Ascending aorta (tissue), 2 donors: ENCODE results near the gene RIT1. TPM values are rescaled to one million over a fixed set of nuclear protein-coding genes. Genes with fewer than 3 reads are reported as not detected.
A peak's percentile ranks its signal among the peaks of the same experiment; 100 is the strongest.
"Not testable (repeated sequence)": the region's sequence is repeated elsewhere in the genome, so short reads cannot be mapped to it uniquely, and the experiment has no call there.

ENCODE experiments used
- DNase-seq, 2 donors: peaks; one replicate each; pipeline ENCODE4 v3.0.0-alpha.2; 2019; ENCODE audit warnings: low spot score in 2 of 2
- H3K27ac ChIP-seq, 2 donors: fragments of 200-600 bp; sonication (generic); one replicate each; pipeline ENCODE4 v1.5.1; 2016 to 2017; ENCODE audit warnings: mild to moderate bottlenecking in 1 of 2
- H3K27me3 ChIP-seq: fragments of 200-600 bp; sonication (generic); one replicate; pipeline ENCODE4 v1.5.1; 2017
- H3K36me3 ChIP-seq, 2 donors: fragments of 200-600 bp; sonication (generic); one replicate each; pipeline ENCODE4 v1.5.1; 2016
- H3K4me1 ChIP-seq, 2 donors: fragments of 200-600 bp; sonication (generic); one replicate each; pipeline ENCODE4 v1.5.1; 2016 to 2017; ENCODE audit warnings: mild to moderate bottlenecking in 1 of 2
- H3K4me3 ChIP-seq, 2 donors: fragments of 200-600 bp; sonication (generic); one replicate each; pipeline ENCODE4 v1.5.1; 2016 to 2017; ENCODE audit warnings: mild to moderate bottlenecking in 1 of 2
- H3K9me3 ChIP-seq, 2 donors: fragments of 200-600 bp; sonication (generic); one replicate each; pipeline ENCODE4 v1.5.1; 2016
- CTCF ChIP-seq, 3 experiments: fragments of 200-600 bp in 2 of 3; fragments of 450-650 bp in 1 of 3; sonication (generic) in 2 of 3; IDR thresholded peaks; one replicate each; pipeline ENCODE4 v1.5.1; 2016 to 2019; ENCODE audit warnings: antibody characterized with exemption in 3 of 3, mild to moderate bottlenecking in 1 of 3, moderate library complexity in 1 of 3
- intact Hi-C: fragments of 100-400 bp; cut with DNase I; formaldehyde crosslinking; loops from one replicate; pipeline ENCODE4 v1.15.1; 2023
- total RNA-seq: library from RNA; depleted of rRNA; stranded (reverse); fragments of >200 nt; gene quantifications from one replicate; pipeline ENCODE4 v1.1.0, GENCODE V29; 2016

Gene RIT1
- total RNA-seq, 1 donor from 2014 or later = 17.1 TPM

- H3K27me3 ChIP-seq = no peaks in the 10 kb centered on the region
- no peaks in the 10 kb centered on the region for H3K9me3 ChIP-seq
- no peak overlapping the region for H3K4me3 ChIP-seq
- TF ChIP-seq CTCF (IDR thresholded peaks at IDR 0.05) = no peak
- peaks cover 0 to 6% of the 10 kb centered on the region in 2 donors for H3K4me1 ChIP-seq
- peaks cover 71 to 78% of the 10 kb centered on the region in 2 donors for H3K36me3 ChIP-seq
- no peak for DNase-seq
- intact Hi-C loops = no loop called here
- H3K27ac ChIP-seq = no peak overlapping the region
These were observed 12.3 kb downstream of the RIT1 start for GRCh38 chr1:155898888-155899287.

GRCh38 chr1:155897746-155898145, 13.4 kb downstream of the RIT1 start:
- TF ChIP-seq CTCF (IDR thresholded peaks at IDR 0.05) = no peak
- Histone ChIP-seq H3K9me3 (no peaks in the 10 kb centered on the region), H3K27ac (no peak overlapping the region), H3K4me1 (peaks cover 0 to 12% of the 10 kb centered on the region in 2 donors), H3K36me3 (peaks cover 60 to 67% of the 10 kb centered on the region in 2 donors), H3K4me3 (no peak overlapping the region), H3K27me3 (no peaks in the 10 kb centered on the region)
- no peak for DNase-seq
- intact Hi-C loops = no loop called here

GRCh38 chr1:155896476-155896875, 14.7 kb downstream of the RIT1 start:
- DNase-seq = not testable (repeated sequence)
- H3K27ac ChIP-seq = peak overlapping the region in 1 of 2 donors; percentile 11
- peaks cover 48 to 54% of the 10 kb centered on the region in 2 donors for H3K36me3 ChIP-seq

DNA sequence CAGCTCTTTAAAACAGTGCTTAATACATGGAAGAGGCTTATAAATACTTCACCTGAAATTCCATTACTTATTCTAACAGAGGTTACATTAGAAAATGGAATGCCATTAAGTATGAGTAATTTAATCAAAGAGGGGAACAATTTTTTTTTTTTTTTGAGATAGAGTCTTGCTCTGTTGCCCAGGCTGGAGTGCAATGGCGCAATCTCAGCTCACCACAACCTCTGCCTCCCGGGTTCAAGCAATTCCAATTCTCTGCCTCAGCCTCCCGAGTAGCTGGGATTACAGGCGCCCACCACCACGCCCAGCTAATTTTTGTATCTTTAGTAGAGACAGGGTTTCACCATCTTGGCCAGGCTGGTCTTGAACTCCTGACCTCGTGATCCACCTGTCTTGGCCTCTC, 15.5 kb downstream of the RIT1 start:
- DNase-seq, H3K4me3 ChIP-seq, H3K27me3 ChIP-seq, H3K9me3 ChIP-seq: not testable (repeated sequence)
- Histone ChIP-seq H3K27ac (peak overlapping the region; percentile 50 to 88), H3K36me3 (peaks cover 39 to 45% of the 10 kb centered on the region in 2 donors), H3K4me1 (peaks cover 0 to 18% of the 10 kb centered on the region in 2 donors)
- intact Hi-C loops = loop anchor here (2.0 kb wide), 1 partner anchor 15 kb away; the partner anchor contains the start of gene RIT1

More at GRCh38 chr1:155896476-155896875, 14.7 kb downstream of the RIT1 start:
- H3K9me3 ChIP-seq, H3K4me3 ChIP-seq, H3K27me3 ChIP-seq, intact Hi-C loops: not testable (repeated sequence)
- peaks cover 0 to 18% of the 10 kb centered on the region in 2 donors for H3K4me1 ChIP-seq

DNA sequence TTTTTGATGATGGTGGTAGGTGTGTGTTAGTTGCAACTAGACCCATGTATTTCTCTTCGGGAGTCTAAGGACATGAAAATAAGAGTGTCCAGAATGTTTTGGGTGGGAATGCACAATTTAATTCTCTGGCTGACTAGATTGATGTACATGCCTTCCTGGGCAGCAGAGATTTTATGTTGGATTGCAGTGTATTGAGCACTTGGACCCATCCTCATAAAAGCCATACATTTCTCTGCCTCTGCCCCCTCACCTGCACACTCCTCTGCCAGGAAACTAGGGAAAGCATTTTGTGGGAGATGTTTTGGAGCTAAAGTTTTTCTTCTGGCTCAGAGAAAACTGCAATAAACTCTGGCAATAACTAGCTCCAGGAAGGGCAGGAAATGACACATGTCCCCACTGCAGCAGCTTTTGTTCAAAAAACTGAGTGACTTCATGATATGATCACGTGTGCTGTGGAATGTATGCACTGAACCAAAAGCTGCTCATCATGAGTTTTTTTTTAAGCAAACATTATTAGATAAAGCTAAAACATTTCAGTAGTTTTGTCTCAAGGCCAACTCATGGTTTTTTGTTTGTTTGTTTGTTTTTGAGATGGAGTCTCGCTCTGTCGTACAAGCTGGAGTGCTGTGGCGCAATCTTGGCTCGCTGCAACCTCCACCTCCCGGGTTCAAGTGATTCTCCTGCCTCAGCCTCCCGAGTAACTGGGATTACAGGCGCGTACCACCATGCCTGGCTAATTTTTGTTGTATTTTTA, 17.6 kb downstream of the RIT1 start:
- H3K27ac ChIP-seq = peak overlapping the region; percentile 88 to 92
- intact Hi-C loops = loop anchor here (1.0 to 2.0 kb wide), 2 partner anchors 17 to 33 kb away; partner anchors contain the start of gene RIT1
- peaks cover 22 to 29% of the 10 kb centered on the region in 2 donors for H3K36me3 ChIP-seq
- no peaks in the 10 kb centered on the region for H3K9me3 ChIP-seq
- peak overlapping the region in 1 of 2 donors; percentile 19 for H3K4me3 ChIP-seq
- H3K27me3 ChIP-seq = no peaks in the 10 kb centered on the region
- H3K4me1 ChIP-seq = peaks cover 0 to 18% of the 10 kb centered on the region in 2 donors
- TF ChIP-seq CTCF (IDR thresholded peaks at IDR 0.05) = no peak
- peak in 1 of 2 donors; percentile 71 for DNase-seq

DNA sequence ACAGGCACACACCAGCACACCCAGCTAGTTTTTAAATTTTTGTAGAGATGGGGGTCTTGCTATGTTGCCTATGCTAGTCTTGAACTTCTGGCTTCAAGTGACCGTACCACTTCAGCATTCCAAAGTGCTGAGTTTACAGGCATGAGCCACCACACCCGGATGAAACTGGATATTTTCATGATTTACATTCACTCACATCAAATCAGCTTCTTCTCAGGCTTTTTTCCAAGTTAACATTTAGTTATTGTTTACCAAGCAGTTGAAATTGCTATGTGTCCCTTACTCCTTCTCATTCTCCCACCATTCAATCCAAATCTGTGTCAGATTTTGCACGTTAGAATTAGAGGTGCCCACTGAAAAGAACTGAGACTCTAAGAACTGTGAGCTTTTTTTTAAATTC, 18.4 kb downstream of the RIT1 start:
- Histone ChIP-seq H3K36me3 (peaks cover 23 to 29% of the 10 kb centered on the region in 2 donors), H3K4me3 (peak overlapping the region in 1 of 2 donors; percentile 19), H3K4me1 (peaks cover 0 to 18% of the 10 kb centered on the region in 2 donors), H3K27me3 (no peaks in the 10 kb centered on the region), H3K27ac (peak overlapping the region; percentile 88 to 92), H3K9me3 (no peaks in the 10 kb centered on the region)
- intact Hi-C loops = loop anchor here (1.0 kb wide), 1 partner anchor 32 kb away; no protein-coding TSS in a partner anchor
- no peak for TF ChIP-seq CTCF (IDR thresholded peaks at IDR 0.05)
- DNase-seq = no peak
